Spinal cord (tissue), 10 donors: ENCODE measurements around the gene RNASEH1. TPM values are rescaled to one million over a fixed set of nuclear protein-coding genes. Genes with fewer than 3 reads are reported as not detected.

Source experiments
- DNase-seq, 6 donors: peaks; one replicate each; pipeline versions ENCODE4 v3.0.0 to v3.0.0-alpha.2; 2013 to 2015; ENCODE audit warnings: low spot score in 6 of 6, low read depth in 4 of 6
- H3K27ac ChIP-seq: one replicate; pipeline ENCODE4 v1.5.1; 2013; ENCODE audit warnings: low read depth, low read length, control low read depth
- H3K27me3 ChIP-seq: one replicate; pipeline ENCODE4 v1.6.1; 2013; ENCODE audit warnings: low read length; ENCODE audit not compliant: control insufficient read depth, insufficient read depth
- H3K36me3 ChIP-seq: one replicate; pipeline ENCODE4 v1.6.1; 2013; ENCODE audit warnings: low read length; ENCODE audit not compliant: control insufficient read depth, insufficient read depth
- H3K4me1 ChIP-seq: one replicate; pipeline ENCODE4 v1.6.1; 2013; ENCODE audit warnings: low read length; ENCODE audit not compliant: control insufficient read depth, insufficient read depth
- H3K4me3 ChIP-seq: one replicate; pipeline ENCODE4 v1.5.1; 2013; ENCODE audit warnings: low read depth, low read length, control low read depth
- H3K9me3 ChIP-seq: one replicate; pipeline ENCODE4 v1.6.1; 2013; ENCODE audit warnings: low read length; ENCODE audit not compliant: control insufficient read depth, insufficient read depth
- WGBS: methylation state at CpG from one replicate; pipeline ENCODE4 v1.1.5; 2013; ENCODE audit warnings: missing lambda C conversion rate; ENCODE audit not compliant: insufficient coverage; 5-methylcytosine and 5-hydroxymethylcytosine counted together
- polyA plus RNA-seq, 2 donors: library from polyadenylated mRNA; unstranded; fragments of 120-200 nt; gene quantifications; one replicate each; pipeline ENCODE4 v1.2.1, GENCODE V29; 2013; ENCODE audit not compliant: insufficient read length in 2 of 2
- total RNA-seq, 2 donors: library from RNA; depleted of rRNA in 1 of 2; stranded (reverse); fragments of 120-200 nt in 1 of 2; fragments of >200 nt in 1 of 2; gene quantifications; one replicate each; pipeline versions ENCODE4 v1.2.3 to v1.2.4, GENCODE V29; 2013 to 2014
- donor health status: healthy.

The RNASEH1 gene
- total and polyA plus RNA-seq, 4 donors, result 14.5 to 21.5 (median 18.0) TPM

DNA sequence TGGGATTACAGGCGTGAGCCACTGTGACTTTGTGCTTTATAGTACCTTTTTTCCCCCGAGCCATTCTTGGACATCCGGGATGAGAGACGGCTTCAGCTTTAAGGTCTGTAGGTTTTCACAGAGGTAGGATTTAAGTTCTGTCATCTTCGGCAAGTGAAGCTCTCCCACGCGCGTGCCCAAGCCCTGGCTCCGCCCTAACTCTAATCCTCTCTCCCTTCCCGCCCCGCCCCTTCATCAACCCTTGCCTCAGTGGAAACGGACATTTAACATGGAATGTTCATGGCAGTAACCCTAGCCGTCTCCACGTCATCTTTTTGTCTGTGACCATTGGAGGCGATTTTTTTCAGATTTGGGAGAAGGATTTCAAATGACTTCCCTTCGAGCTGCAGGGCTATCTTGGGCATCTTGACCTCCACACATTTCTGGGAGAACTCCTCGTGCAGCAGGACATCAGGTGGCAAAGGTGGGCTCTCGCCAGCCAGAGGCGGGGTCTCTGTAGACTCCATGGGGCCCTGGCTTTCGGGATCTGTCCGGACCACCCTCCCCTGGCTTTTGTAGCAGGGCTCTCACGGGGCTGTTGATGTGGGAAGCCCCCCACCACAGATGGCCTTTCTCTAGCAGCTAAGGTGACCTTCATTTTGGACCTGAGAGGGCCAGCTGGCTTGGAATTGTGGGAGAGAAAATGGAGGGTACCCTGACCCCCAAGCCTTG, 43.6 kb upstream of the RNASEH1 start:
- H3K9me3 ChIP-seq, result no peaks in the 10 kb centered on the region
- no peaks in the 10 kb centered on the region for H3K27me3 ChIP-seq
- H3K36me3 ChIP-seq, result no peaks in the 10 kb centered on the region
- H3K4me3 ChIP-seq, result no peak overlapping the region
- peaks cover 16% of the 10 kb centered on the region for H3K4me1 ChIP-seq
- WGBS, result 80% methylated on average over 11 of the region's 22 CpGs
- DNase-seq, result no peak
- no peak overlapping the region for H3K27ac ChIP-seq

DNA sequence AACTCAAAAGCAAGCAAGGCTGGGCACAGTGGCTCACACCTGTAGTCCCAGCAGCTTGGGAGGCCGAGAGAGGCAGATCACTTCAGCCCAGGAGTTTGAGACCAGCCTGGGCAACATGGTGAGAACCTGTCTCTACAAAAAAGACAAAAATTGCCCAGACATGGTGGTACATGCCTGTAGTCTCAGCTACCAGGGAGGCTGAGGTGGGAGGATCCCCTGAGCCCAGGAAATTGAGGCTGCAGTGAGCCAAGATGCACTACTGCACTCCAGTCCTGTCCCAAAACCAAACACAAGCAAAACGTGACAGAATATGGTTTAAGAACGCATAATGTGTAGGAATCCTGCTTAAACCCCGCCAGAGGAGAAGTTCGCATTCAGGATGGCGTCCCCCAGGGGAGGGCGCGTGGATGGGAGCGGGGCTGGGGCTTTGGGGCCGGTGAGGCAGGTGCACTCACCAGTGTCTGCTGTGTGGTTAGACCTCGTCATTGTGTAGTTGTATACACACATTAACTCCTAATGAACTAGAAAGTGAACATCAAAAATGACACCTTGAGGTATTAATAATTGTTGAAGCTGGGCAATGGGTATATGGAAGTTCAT, 42.2 kb upstream of the RNASEH1 start:
- no peak overlapping the region for H3K4me3 ChIP-seq
- DNase-seq, result no peak
- peaks cover 7% of the 10 kb centered on the region for H3K4me1 ChIP-seq
- no peaks in the 10 kb centered on the region for H3K9me3 ChIP-seq
- 94% methylated on average over 5 of the region's 11 CpGs for WGBS
- no peak overlapping the region for H3K27ac ChIP-seq
- no peaks in the 10 kb centered on the region for H3K36me3 ChIP-seq
- H3K27me3 ChIP-seq, result peaks cover under 1% of the 10 kb centered on the region

DNA sequence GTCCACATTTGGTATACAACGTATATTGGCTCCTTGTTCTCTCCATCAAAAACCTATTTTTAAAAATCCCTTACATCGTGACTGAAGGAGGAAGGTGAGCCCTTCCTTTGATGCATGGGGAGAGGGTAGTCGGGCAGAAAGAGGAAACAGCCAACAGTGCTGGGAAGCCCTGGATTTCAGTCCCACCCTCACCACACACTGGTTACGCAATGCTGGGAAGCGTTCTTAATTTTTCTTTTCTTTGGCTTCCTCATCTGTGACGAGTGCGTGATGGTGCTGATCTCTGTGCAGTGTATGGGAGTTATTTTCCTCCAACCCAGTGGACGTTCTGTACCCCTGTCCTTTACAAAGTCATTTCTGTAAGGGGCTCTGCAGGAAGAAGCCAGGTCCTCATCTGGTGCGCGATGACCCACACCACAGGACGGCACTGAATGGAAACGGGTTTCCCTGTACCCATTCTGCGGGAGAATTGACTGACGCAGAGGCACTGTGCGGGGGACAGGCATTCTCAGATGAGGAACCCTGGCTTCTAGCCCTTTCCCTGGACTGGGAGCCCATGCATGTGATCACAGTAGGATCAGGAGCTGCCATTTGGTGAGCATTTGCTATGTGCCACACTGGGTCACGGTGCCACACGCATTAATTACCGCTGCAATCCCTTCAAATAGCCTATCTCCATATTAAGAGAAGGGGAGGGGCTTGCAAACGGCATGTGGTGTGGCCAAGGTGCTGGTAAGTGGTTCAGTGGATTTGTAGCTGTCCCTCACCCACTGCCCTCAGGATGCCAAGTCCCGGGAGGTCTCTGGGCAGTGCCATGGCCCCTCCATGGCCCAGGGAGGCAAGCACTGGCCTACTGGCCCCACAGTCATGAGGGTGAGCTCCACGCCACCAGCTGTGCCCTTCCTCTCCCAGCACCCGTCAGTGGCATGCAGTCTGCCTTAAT, 41.0 kb upstream of the RNASEH1 start:
- no peaks in the 10 kb centered on the region for H3K36me3 ChIP-seq
- DNase-seq, result no peak
- H3K27me3 ChIP-seq, result peaks cover 2% of the 10 kb centered on the region
- H3K4me3 ChIP-seq, result no peak overlapping the region
- 100% methylated on average over 9 of the region's 22 CpGs for WGBS
- peaks cover 18% of the 10 kb centered on the region for H3K4me1 ChIP-seq
- H3K9me3 ChIP-seq, result no peaks in the 10 kb centered on the region
- H3K27ac ChIP-seq, result no peak overlapping the region

DNA sequence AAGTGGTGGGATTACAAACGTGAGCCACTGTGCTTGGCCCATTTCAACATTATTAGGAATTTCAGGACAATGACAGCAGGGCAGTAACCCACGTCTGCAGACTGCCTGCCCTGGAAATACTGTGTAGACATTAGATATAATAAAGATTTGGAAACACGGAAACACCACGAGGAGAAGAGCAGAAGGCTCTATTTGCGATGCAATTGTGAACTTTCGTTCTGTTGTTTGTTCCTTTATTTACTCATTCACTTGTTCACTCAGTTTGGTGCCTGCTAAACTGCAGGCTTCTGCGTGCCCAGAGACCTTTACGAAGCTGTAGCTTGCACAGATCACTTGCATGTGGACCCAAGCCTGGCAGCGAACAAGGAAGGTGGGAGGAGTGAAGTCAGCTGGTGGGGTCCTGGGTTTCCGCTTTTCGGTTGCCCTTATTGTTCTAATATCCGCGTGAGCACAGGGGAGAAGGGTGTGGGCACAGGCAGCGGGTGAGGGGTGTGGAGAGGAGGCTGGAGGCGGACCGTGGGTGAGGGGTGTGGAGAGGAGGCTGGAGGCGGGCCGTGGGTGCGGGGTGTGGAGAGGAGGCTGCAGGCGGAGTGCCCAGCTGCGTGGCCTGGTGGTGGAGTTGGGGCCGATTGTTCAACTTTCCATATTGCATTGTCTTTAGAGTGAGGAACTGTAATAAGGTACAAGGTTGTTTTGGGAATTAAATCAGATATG, 40.2 kb upstream of the RNASEH1 start:
- Histone ChIP-seq H3K27me3 (peaks cover 2% of the 10 kb centered on the region), H3K4me1 (peaks cover 18% of the 10 kb centered on the region), H3K36me3 (no peaks in the 10 kb centered on the region), H3K9me3 (no peaks in the 10 kb centered on the region), H3K4me3 (no peak overlapping the region), H3K27ac (no peak overlapping the region)
- DNase-seq, result no peak
- WGBS, result 81% methylated on average over 20 of the region's 22 CpGs

DNA sequence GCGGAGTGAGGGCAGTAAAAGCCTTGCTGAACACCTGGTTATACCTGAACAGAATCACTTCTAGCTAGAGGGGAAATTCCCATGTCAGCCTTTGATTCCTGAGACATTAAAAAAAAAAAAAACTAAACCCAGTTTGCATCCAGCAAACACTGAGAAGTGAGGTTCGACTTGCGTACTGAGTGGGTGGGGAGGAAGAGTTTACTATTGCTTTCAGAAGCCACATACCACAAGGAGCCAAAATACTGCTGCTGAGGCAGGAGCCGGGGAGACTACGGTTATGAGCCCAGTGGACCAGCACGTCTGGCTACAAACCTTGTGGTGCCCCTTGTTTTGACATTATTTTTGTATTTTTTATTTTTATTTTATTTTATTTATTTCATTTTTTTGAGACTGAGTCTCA, 39.4 kb upstream of the RNASEH1 start:
- DNase-seq, result no peak
- Histone ChIP-seq H3K27me3 (peaks cover 2% of the 10 kb centered on the region), H3K4me1 (peaks cover 18% of the 10 kb centered on the region), H3K4me3 (no peak overlapping the region), H3K36me3 (no peaks in the 10 kb centered on the region), H3K27ac (no peak overlapping the region), H3K9me3 (no peaks in the 10 kb centered on the region)
- no CpG with 5 or more reads among the region's 6 CpGs for WGBS

DNA sequence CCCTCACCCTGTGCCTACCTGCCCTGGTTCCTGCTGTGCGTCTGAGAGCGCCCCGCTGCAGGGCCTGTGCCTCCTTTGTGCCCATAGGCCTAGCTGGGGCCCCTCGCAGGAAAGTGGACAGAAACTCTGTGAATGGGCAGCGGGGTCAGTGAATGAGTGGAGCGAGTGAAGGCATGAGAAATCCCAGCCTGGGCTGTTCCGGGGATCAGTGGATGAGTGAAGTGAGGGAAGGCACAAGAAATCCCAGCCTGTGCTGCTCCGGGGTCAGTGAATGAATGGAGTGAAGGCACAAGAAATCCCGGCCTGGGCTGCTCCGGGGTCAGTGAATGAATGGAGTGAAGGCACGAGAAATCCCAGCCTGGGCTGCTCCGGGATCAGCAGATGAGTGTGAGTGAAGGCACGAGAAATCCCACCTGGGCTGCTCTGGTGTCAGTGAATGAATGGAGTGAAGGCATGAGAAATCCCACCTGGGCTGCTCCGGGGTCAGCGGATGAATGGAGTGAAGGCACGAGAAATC, 38.8 kb upstream of the RNASEH1 start:
- WGBS, result 89% methylated on average over 16 of the region's 16 CpGs
- Histone ChIP-seq H3K36me3 (no peaks in the 10 kb centered on the region), H3K4me1 (peaks cover 18% of the 10 kb centered on the region), H3K27ac (no peak overlapping the region), H3K9me3 (no peaks in the 10 kb centered on the region), H3K4me3 (no peak overlapping the region), H3K27me3 (peaks cover 2% of the 10 kb centered on the region)
- no peak for DNase-seq

DNA sequence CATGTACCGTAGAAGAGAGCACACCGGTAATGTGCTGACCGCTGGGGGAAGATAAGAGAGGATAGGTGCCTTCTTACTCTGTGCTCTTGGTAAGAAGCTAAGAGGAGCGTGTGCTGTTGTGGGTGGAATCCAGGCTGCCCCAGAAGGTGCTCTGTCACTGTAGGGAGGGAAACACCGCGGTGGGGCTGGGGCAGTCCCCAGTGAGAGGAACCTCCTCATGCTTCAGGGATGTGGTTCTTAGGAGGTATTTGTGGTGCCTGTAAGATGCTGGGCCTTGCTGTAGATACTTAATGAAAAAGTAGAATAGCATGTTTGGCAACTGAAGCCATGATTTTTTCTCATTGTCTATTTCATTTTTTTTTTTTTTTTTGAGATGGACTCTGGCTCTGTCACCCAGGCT, 37.9 kb upstream of the RNASEH1 start:
- WGBS, result 90% methylated on average over 6 of the region's 6 CpGs
- Histone ChIP-seq H3K36me3 (no peaks in the 10 kb centered on the region), H3K4me1 (peaks cover 18% of the 10 kb centered on the region), H3K9me3 (no peaks in the 10 kb centered on the region), H3K27me3 (peaks cover 2% of the 10 kb centered on the region), H3K27ac (no peak overlapping the region), H3K4me3 (no peak overlapping the region)
- no peak for DNase-seq

DNA sequence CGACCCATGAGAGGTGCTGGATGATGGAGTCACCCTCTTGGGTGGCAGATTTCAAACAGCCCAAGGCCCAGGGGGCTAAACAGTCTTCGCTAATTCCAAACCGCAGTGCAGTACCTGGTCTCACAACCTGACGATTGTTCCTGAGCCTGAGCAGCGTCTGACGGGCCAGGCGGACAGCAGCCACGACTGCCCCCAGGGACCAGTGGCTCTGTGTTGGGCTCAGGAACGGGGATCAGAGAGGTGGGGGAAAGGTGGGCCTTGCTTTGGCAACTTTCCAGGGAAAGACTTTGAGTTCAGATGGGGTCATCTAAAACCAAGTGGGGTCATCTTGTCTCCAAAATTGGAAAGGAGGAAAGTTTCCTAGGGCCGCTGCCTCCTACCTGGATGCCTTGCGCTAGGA, 37.3 kb upstream of the RNASEH1 start:
- peaks cover 18% of the 10 kb centered on the region for H3K4me1 ChIP-seq
- WGBS, result 90% methylated on average over 11 of the region's 11 CpGs
- H3K27ac ChIP-seq, result no peak overlapping the region
- no peak for DNase-seq
- peaks cover 2% of the 10 kb centered on the region for H3K27me3 ChIP-seq
- H3K9me3 ChIP-seq, result no peaks in the 10 kb centered on the region
- H3K36me3 ChIP-seq, result no peaks in the 10 kb centered on the region
- no peak overlapping the region for H3K4me3 ChIP-seq
